ENCODE measurements around the gene JARID2. TPM values are rescaled to one million over a fixed set of nuclear protein-coding genes. Genes with fewer than 3 reads are reported as not detected.

Gene JARID2
- polyA plus RNA-seq, 1 donor from 2014 or later = 25.5 TPM

- TF ChIP-seq, protein P1, sequence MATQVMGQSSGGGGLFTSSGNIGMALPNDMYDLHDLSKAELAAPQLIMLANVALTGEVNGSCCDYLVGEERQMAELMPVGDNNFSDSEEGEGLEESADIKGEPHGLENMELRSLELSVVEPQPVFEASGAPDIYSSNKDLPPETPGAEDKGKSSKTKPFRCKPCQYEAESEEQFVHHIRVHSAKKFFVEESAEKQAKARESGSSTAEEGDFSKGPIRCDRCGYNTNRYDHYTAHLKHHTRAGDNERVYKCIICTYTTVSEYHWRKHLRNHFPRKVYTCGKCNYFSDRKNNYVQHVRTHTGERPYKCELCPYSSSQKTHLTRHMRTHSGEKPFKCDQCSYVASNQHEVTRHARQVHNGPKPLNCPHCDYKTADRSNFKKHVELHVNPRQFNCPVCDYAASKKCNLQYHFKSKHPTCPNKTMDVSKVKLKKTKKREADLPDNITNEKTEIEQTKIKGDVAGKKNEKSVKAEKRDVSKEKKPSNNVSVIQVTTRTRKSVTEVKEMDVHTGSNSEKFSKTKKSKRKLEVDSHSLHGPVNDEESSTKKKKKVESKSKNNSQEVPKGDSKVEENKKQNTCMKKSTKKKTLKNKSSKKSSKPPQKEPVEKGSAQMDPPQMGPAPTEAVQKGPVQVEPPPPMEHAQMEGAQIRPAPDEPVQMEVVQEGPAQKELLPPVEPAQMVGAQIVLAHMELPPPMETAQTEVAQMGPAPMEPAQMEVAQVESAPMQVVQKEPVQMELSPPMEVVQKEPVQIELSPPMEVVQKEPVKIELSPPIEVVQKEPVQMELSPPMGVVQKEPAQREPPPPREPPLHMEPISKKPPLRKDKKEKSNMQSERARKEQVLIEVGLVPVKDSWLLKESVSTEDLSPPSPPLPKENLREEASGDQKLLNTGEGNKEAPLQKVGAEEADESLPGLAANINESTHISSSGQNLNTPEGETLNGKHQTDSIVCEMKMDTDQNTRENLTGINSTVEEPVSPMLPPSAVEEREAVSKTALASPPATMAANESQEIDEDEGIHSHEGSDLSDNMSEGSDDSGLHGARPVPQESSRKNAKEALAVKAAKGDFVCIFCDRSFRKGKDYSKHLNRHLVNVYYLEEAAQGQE (IDR thresholded peaks at IDR 0.05; ENCODE audit: borderline replicate concordance) = no peak
- TF ChIP-seq TAF1 (IDR thresholded peaks at IDR 0.05; ENCODE audit: low read depth) (no peak), EP300 (conservative IDR thresholded peaks at IDR 0.05; ENCODE audit: poor library complexity, severe bottlenecking) (no peak), EZH2 (IDR thresholded peaks at IDR 0.05; ENCODE audit: borderline replicate concordance, insufficient read depth, low read length, poor library complexity, severe bottlenecking) (no peak), POLR2AphosphoS5 (IDR thresholded peaks at IDR 0.05) (no peak), SMC3 (conservative IDR thresholded peaks at IDR 0.05; ENCODE audit: poor library complexity) (peak; percentile 42), MXI1 (conservative IDR thresholded peaks at IDR 0.05; ENCODE audit: poor library complexity, severe bottlenecking) (no peak), RAD21 (conservative IDR thresholded peaks at IDR 0.05) (peak; percentile 53), CTCF (IDR thresholded peaks at IDR 0.05; ENCODE audit: poor library complexity, severe bottlenecking) (peak; percentile 55)
- H3K4me2 ChIP-seq (ENCODE audit: low read length) = no peak overlapping the region
- no peaks in the 10 kb centered on the region for H3F3A ChIP-seq (ENCODE audit: insufficient read depth, low read length, poor library complexity, severe bottlenecking)
- H3K36me3 ChIP-seq (ENCODE audit: insufficient read depth, low read length) = no peaks in the 10 kb centered on the region
- no peaks in the 10 kb centered on the region for H3K27me3 ChIP-seq (ENCODE audit: insufficient read depth, low read depth, low read length)
- H4K20me1 ChIP-seq (ENCODE audit: insufficient read depth) = no peaks in the 10 kb centered on the region
- no peak overlapping the region for H3K4me3 ChIP-seq (ENCODE audit: low read length)
- peaks cover 66% of the 10 kb centered on the region for H3K79me2 ChIP-seq (replicated peaks; ENCODE audit: insufficient read depth, low read length)
- no peaks in the 10 kb centered on the region for H3K9me2 ChIP-seq (ENCODE audit: insufficient read depth, low read length)
- no peaks in the 10 kb centered on the region for H3K9me3 ChIP-seq (ENCODE audit: low read length)
- no peak overlapping the region for H3K27ac ChIP-seq (ENCODE audit: low read length)
- H3K9ac ChIP-seq (ENCODE audit: low read length) = no peak overlapping the region
- no peak overlapping the region for H2AFZ ChIP-seq (ENCODE audit: low read depth, low read length)
These were observed 199.0 kb downstream of the JARID2 start for GRCh38 chr6:15444881-15445280.

DNA sequence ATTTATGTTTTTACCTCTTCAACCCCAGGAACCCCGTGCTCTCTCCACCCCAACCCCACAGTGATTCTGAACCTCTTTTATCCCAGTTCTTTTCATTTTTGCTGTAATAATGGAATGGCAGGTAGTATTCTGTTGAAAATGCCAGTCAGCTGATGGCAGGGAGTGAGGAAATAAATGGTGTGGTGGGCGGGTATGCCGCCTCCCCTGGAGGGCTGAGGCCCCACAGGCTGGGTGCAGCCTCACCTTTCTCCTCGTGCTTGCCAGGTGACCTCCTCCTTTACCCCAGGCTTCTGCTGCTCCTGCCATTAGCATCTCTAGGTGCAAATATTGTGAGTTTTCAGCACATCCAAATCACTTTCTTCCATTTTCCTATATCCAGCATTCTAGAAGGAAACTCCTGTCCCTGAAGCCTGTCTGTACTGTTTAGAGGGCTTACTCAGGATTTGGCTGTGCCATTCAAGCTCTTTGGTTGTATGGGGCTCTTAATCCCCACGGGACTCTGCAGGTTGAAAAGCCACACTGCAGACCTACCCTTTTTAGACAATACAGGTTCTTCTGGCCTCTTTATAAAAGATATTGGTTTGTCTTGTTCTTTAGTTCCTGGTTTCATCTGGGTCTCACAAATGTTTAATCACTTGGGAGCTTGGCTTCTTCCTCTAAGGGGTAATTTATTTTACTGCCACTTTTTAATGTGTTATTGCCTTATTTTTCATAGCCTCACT is 201.8 kb downstream of the JARID2 start:
- H3K4me3 ChIP-seq (ENCODE audit: low read length) = no peak overlapping the region
- H3K9me2 ChIP-seq (ENCODE audit: insufficient read depth, low read length) = no peaks in the 10 kb centered on the region
- H3F3A ChIP-seq (ENCODE audit: insufficient read depth, low read length, poor library complexity, severe bottlenecking) = no peaks in the 10 kb centered on the region
- no peaks in the 10 kb centered on the region for H4K20me1 ChIP-seq (ENCODE audit: insufficient read depth)
- H3K79me2 ChIP-seq (replicated peaks; ENCODE audit: insufficient read depth, low read length) = peaks cover 53% of the 10 kb centered on the region
- H3K27me3 ChIP-seq (ENCODE audit: insufficient read depth, low read depth, low read length) = no peaks in the 10 kb centered on the region
- TF ChIP-seq EZH2 (IDR thresholded peaks at IDR 0.05; ENCODE audit: borderline replicate concordance, insufficient read depth, low read length, poor library complexity, severe bottlenecking) (no peak), TAF1 (IDR thresholded peaks at IDR 0.05; ENCODE audit: low read depth) (no peak), SMC3 (conservative IDR thresholded peaks at IDR 0.05; ENCODE audit: poor library complexity) (no peak), EP300 (conservative IDR thresholded peaks at IDR 0.05; ENCODE audit: poor library complexity, severe bottlenecking) (no peak), RAD21 (conservative IDR thresholded peaks at IDR 0.05) (no peak), POLR2AphosphoS5 (IDR thresholded peaks at IDR 0.05) (no peak), MXI1 (conservative IDR thresholded peaks at IDR 0.05; ENCODE audit: poor library complexity, severe bottlenecking) (no peak), CTCF (IDR thresholded peaks at IDR 0.05; ENCODE audit: poor library complexity, severe bottlenecking) (no peak)
- TF ChIP-seq, protein P1 (IDR thresholded peaks at IDR 0.05; ENCODE audit: borderline replicate concordance) = no peak
- H3K4me2 ChIP-seq (ENCODE audit: low read length) = no peak overlapping the region
- no peaks in the 10 kb centered on the region for H3K36me3 ChIP-seq (ENCODE audit: insufficient read depth, low read length)
- no peaks in the 10 kb centered on the region for H3K9me3 ChIP-seq (ENCODE audit: low read length)
- H3K27ac ChIP-seq (ENCODE audit: low read length) = no peak overlapping the region
- no peak overlapping the region for H2AFZ ChIP-seq (ENCODE audit: low read depth, low read length)
- no peak overlapping the region for H3K9ac ChIP-seq (ENCODE audit: low read length)
